Posterior vena cava (tissue), 2 donors: ENCODE results near the gene TBXT. TPM values are rescaled to one million over a fixed set of nuclear protein-coding genes. Genes with fewer than 3 reads are reported as not detected.
"Not testable (repeated sequence)": the region's sequence is repeated elsewhere in the genome, so short reads cannot be mapped to it uniquely, and the experiment has no call there.

ENCODE experiments used
- DNase-seq: peaks from one replicate; pipeline ENCODE4 v3.0.0-alpha.2; 2020; ENCODE audit warnings: low spot score
- intact Hi-C, 2 donors: fragments of 100-400 bp; cut with DNase I; formaldehyde crosslinking; loops; one replicate each; pipeline versions ENCODE4 v1.14.1 to v1.14.2; 2022 to 2023
- long read RNA-seq, 2 donors: library from polyadenylated mRNA; unstranded; transcript quantifications; one replicate each; pipeline ENCODE4 v2.0.0, GENCODE V29; 2020 to 2021
- total RNA-seq, 2 donors: library from RNA; stranded (reverse); fragmentation: NEBNext Ultra II Directional; extraction: Animal tissue kit (Norgen Biotek cat#: 25700); gene quantifications; one replicate each; pipeline ENCODE4 v1.2.1, GENCODE V29; 2021
- donor health status: DM: yes; HTN: yes; CAD: no.
- donor health status: DM: yes; HTN: yes; CAD: no.

Gene TBXT, protein sequence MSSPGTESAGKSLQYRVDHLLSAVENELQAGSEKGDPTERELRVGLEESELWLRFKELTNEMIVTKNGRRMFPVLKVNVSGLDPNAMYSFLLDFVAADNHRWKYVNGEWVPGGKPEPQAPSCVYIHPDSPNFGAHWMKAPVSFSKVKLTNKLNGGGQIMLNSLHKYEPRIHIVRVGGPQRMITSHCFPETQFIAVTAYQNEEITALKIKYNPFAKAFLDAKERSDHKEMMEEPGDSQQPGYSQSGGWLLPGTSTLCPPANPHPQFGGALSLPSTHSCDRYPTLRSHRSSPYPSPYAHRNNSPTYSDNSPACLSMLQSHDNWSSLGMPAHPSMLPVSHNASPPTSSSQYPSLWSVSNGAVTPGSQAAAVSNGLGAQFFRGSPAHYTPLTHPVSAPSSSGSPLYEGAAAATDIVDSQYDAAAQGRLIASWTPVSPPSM
- not detected for total RNA-seq
- long read RNA-seq, donor 1, result 0 reads
- long read RNA-seq, donor 2, result 0 reads

DNA sequence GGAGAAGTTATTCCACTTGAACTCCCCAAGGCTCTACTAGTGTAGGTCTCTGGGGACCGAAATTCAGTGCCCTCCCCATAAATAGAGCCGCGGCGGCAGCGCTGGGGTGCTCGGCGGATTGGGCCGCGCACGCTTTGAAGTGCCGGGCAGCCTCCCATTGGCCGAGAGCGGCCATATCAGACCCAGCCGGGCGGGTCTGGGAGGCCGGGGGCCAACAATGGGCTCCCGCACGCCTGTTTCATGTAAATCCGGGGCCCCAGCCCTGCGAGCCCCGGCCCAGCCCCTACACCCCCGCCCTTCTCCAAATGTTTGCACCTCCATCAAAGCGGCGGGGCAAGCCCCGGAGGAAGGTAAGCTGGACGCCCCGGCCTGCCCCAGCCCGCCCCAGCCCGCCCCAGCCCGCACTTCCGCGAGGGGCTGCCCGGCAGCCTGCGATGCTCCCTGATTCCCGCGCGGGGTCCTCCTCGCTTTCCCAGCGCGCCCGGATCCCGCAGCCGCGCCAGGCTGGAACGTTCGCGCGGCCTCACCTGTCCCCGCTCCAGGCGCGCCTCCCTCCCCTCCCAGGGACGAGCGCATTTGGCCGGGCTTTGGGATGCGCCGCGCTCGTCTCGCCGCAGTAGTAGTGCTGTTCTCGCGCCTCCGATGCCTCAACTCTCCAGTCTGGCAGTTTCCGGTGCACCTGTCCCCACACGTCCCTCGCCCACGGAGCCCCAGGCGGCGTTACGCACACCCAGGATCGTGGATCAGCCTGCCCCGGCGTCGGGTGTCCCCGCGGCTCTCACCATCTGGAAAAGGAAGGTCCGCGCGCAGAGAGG lies at the start of gene TBXT:
Gene TBXT, minus strand, starts transcription at position 51 of the 815 bp plus-strand sequence. CDS start 260 bp downstream, outside the sequence.
- no peak for DNase-seq
- intact Hi-C loops, result no loop called here

DNA sequence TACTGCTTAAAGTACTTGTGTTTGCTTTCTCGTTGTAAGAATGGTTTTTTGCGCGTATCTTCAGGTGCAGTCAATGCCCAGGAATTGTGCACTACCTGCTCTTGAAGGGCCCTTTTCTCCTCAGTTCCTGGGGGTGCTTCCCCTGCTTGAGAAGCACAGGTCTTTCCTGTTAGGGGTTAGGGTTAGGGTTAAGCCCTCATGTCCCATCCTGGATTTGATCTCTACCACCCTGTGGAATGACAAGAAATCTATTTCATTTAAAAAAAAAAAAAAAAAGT lies 39.6 kb upstream of the TBXT start:
- no peak for DNase-seq
- intact Hi-C loops, result no loop called here

DNA sequence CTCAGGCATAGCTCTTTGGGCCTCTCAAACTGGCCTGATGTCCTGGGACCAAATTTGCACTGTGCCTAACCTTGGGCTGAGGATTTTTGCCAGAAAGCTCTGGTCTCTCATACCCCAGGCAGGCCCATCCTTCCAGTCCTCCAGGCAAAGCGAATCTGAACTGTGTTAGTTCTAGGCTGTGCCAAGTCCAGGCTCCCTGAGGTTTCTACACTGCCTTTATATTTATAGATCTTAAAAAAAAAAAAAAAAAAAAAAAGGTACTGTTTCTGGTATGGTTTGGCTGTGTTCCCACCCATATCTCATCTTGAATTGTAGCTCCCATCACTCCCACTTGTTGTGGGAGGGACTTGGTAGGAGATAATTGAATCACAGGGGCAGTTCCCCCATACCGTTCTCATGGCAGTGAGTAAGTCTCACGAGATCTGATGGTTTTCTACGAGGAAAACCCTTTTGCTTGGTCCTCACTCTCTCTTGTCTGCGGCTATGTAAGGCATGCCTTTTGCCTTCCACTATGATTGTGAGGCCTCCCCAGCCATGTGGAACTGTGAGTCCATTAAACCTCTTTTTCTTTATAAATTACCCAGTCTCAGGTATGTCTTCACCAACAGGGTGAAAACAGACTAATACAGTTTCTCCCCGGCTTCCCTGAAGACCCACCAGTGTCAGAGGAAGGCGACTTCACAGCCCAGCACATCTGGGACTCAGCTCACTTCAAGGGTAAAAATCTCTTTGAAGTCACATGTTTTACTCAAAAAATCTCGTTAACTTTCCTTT lies 39.0 kb upstream of the TBXT start:
- no peak for DNase-seq
- intact Hi-C loops, result no loop called here

DNA sequence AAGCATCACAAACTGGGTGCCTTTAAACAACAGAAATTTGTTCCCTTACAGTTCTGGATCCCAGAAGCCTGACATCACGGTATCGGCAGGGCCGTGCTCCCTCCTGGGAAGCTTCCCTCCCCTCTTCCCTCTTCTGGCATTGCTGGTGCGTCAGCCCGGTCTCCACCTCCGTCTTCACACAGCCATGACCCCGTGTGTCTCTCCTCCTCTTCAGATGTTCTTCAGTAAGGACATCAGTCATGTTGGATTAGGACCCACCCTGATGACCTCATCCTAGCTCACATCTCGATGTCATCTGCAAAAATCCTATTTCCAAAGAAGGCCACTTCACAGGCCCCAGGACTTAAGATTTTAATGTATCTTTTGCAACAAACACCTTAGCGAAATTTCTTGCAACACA lies 38.4 kb upstream of the TBXT start:
- no peak for DNase-seq
- intact Hi-C loops, result no loop called here

DNA sequence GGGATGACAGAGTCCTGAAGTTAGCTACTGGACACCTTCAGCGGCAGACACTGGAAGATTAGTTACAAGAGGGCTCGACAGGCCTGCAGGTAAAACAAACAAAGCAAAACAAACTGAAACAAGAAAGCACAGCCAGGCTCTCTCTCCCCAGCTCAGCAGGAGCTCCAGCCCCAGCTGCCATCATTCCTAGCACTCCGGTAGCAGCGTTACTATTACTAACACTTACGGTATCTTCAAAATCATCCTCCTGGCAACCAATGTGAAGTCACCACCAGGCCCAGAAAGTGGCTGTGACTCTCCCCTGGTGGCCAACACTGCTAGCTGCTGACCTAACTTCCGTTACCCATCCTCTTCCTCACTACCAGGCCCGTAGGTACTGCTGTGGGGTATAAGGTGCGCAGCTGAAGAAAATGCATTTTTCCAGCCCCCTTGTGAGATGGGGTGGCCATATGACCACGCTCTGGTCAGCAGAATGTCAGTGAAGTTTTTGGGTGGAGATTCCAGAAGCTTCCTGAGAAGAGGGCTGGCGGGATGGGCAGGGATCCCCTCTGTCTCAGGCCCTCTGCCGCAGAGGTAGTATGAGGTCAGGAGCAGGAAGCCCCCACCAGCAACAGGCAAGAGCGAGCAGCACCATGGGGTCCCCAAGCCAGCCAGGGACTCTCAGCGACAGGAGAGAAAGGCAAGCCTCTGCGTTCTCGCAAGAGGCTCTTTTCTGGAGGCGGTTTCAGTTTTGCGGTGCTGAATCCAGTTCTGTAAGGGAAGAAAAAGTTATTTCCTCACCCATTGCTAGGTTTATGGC lies 37.4 kb upstream of the TBXT start:
- intact Hi-C loops, result no loop called here
- DNase-seq, result no peak

DNA sequence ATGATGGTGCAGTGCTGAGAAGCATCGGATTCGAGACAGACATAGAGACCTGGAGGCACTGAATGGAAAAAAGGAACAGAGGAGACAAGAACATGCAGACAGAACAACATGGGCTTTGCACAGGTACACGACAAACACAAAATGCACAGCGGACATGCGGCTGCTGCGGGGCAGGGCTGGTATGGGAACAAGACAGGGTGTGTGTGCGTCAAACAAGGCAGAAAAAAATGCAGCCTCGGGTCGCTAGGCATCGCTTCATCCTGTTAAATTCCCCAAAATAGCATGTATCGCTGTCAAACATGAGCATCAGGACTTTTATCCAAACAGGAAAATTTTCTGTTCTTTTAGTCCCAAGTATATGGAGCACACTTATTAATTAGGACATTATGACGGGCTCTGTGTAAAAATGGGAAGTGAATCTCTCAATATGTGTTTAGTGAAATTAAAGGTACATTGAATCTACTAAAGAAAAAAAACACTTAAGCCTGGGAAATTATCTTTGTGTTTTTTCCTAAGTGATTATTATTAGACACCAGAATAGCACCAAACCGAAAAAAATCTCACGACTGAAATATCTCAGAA lies 36.1 kb upstream of the TBXT start:
- no peak for DNase-seq

DNA sequence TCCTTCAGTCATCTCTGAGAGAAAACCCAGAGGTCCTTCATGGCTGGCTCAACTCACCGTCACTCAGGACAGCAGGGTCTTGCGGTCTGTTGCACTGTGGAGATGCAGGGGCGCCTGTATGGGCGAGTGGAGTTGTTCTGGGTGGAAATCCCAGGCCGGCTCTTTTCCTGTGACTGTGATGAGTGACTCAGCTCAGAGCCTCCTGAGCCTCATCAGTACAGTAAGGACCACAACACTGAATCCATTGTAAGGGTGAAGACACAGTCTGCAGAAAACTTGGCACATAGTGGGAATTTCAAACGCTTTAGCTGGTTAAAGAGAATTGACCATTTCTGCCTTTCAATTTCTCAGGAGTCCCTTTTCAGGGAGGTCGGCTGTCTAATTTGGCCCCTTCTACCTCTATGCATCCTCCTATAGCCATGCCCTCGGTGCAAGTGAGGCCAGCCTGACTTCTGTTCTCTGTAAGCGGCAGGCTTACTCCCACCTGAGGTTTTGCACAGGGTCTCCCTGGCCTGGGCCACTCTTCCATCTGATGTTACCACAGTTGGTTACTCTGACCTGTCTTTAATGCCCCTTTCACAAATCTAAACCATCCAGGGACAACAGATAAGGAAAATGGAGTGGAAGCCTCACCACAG lies 35.5 kb upstream of the TBXT start:
- no peak for DNase-seq
- intact Hi-C loops, result no loop called here

More for the DNA sequence above, 36.1 kb upstream of the TBXT start:
- intact Hi-C loops, result no loop called here

DNA sequence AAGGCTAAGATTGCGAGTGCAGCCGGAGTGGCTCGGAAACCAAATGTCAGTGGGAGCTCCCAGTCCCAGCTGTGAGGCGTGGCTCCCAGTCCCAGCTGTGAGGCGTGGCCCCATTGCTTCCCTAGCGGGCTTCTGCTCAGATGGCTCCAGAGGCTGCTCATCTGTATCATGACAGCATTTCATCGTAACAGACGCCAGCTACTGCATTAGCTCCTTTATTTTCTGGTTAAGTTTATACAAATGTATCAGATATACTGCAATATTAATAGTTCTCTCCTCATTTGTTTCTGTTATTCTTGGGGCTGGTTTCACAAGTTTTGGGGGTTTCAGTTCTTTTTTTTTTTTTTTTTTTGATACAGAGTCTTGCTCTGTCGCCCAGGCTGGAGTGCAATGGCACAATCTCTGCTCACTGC lies 34.7 kb upstream of the TBXT start:
- DNase-seq, result no peak
- intact Hi-C loops, result no loop called here

DNA sequence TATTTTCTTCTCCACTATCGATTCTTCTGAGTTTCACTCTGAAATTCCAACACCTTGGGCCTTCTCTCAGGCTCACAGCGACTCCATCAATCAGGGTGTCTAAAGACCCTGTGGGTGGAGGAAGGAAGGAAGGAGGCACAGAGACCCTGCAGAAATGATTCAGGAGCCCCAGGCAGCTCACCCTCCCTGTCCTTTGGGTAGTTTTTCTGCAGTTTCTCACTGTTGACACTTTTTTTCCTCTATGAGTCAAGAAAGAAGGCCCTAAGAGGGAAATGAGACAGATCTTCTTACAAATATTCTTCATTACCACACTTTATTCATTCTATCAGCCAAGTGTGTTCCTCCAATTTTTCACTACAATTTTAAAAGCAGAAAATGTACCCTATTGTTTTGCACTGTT lies 34.2 kb upstream of the TBXT start:
- intact Hi-C loops, result no loop called here
- DNase-seq, result no peak

DNA sequence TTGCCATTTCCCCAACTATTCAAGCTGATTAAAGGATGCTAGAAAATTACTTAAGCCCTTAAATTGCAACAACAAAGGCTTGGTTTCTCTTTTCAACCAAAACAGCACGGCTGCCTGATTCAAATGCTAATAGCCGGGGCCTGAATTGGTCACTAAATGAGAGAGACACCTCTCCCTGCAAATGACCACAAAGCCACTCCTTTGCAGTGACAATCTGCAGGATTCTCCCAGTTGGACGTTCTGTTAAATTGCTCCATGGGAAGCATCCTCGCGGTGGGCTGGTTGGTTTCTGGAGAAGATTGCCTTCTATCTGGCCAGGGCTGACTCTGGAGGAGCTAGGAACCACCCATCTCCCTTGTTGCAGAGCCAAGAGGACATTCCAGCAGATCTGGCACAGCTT lies 29.7 kb upstream of the TBXT start:
- intact Hi-C loops, result no loop called here
- no peak for DNase-seq

DNA sequence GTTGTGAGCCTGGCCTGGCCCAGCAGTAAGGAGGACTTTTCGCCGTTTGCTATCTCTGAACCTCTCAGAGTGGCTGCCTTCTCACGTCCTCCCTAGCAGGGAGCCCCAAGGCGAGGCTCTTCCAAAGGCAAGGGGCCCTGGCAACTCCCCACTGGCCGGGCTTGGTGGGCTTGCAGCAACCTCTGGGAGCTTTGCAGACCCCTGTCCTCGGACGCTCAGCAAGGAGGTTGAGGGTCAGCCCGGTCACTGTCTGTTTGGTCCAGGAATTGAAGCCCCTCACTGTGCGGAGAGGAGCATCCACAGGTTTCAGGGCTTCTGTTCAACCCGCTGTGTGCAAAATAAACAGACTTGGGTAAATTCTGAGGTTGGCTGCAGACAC lies 28.2 kb upstream of the TBXT start:
- intact Hi-C loops, result no loop called here
- no peak for DNase-seq

DNA sequence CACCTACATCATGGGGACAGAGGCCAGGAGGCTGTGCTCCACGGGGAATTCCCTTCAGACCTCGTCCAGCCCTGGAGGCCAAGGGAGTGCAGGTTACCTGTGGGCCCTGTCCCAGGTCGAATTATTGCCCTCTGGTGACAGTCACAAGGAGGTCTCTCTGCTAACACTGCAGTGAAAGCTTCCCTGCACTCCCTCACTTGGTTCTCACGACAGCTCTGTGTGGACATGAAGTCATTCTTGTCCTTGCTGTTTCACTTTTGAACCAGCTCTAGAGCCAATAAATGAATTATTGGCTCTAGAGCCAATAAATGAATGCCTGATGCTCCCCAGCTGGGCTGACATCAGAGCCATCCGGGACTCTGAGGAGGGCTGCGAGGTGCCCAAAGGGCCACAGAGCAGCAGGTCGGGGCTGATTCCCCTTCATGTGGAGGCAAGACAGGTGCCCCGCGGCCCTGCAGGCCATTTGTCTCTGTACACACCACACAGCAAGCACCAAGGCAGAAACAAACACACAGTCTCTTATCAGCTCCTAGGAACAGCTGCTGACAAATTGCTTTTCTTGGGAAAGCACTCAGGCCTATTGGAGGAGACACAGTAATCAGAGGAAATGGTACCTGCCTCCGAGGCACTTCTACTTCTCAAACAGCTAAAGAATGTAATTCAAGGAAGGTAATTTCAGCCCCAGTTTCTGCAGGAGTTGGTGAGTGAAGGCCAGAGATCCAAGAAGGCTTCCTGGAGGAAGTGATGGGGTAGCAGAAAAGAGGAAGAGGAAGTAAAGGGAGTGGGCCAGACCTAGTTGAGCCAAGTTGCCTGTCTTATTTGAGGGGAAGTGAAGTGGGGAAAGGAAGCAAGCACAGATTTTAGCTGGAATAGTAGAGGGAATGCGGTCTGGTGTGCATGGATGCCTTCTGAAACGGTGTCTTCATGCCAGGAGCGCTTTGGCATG lies 27.5 kb upstream of the TBXT start:
- no peak for DNase-seq

DNA sequence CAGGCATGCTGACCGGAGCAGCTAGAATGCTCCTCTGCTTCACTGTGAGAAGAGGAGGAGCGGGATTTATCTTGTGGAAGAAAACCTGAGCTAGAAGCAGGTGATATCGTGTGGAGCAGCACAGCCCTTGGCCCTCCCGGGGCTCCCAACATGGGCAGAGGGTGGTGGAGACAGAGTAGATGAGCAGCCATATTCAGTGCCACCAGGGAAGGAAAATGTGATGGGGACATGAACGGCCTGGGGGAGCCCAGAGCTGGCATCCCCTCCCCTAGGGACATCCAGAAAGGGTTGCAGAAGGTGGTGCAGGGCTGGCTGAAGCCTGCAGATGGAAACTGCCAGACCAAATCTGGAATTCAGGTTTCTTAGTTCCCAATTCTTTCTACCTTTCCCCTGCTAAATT lies 24.9 kb upstream of the TBXT start:
- intact Hi-C loops, result no loop called here
- DNase-seq, result no peak

More for the DNA sequence above, 27.5 kb upstream of the TBXT start:
- intact Hi-C loops, result no loop called here

DNA sequence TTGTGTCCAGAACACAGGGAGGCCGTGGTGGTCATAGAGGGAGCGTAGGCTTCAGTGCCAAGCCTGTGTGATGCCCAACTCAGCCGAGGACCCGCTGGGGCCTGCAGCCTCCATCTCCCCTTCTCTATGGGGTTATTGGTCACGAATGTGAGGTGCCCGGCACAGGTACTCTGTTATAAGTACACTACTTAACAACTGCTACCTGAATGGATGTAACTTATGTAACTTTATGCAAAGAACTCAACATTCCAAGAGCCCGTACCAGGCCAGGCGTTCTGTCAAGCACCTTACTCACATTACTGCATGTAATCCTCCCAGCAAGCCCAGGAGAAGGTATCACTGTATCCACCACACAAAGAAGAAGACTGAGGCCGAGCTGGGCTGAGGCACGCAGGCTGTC lies 24.5 kb upstream of the TBXT start:
- intact Hi-C loops, result no loop called here
- no peak for DNase-seq

DNA sequence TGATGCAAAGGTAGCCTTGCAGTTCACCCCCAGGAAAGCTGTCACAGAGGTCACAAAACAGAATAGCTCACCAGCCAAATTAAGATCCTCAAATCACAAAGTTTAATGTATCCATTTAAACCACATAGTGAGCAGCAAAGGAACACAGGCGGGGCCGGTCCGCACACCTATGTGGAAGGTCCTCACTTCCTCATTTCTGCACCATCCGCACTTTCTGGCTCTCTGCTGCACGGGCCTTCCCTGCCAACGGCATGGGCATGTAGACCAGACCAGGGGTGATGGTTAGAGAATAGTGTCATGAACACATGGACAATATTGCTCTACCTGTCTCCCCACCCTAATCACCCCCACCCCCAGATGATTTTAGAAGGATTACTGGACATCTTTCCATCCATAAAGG lies 12.1 kb upstream of the TBXT start:
- intact Hi-C loops, result no loop called here
- no peak for DNase-seq

DNA sequence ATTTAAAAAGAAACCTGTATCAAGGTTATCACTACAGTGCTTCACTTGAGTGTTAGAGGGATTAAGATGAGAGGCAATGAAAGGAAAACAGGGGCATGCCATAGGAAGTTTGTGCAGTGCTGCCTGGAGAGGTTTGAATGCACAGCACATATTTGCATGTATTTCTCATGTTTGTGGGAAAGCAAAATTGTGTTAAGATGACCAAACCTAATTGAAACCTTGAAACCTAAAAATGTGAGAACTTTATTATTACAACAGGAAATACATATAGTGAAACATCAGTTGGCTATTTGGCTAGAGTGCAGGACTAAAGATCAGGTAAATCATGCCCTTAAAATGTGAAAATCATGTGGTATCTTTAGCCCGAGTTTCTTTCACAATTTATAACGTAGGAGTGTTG lies 8.5 kb upstream of the TBXT start:
- intact Hi-C loops, result no loop called here
- no peak for DNase-seq

DNA sequence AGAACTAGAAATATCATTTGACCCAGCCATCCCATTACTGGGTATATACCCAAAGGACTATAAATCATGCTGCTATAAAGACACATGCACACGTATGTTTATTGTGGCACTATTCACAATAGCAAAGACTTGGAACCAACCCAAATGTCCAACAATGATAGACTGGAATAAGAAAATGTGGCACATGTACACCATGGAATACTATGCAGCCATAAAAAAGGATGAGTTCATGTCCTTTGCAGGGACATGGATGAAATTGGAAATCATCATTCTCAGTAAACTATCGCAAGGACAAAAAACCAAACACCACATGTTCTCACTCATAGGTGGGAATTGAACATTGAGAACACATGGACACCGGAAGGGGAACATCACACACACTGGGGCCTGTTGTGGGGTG lies 7.4 kb upstream of the TBXT start:
- intact Hi-C loops, DNase-seq: not testable (repeated sequence)
